Endothelial cell of umbilical vein (primary cell): Measurements from ENCODE around the gene NKX1-1. TPM values are rescaled to one million over a fixed set of nuclear protein-coding genes. Genes with fewer than 3 reads are reported as not detected.

Source experiments
- BruUV-seq: library from RNA; stranded (reverse); fragments of 400-500 nt; replicated peaks from 2 replicates; lab custom pipeline; 2021; lab: Mats Ljungman, UMichigan
- CTCF ChIA-PET: fragments of 300-600, 350-600 bp; sonication (Branson Sonifier 250); formaldehyde crosslinking; loops from one replicate; lab custom pipeline; 2021; ENCODE audit warnings: antibody characterized with exemption, inconsistent platforms; lab: Charles Lee
- POLR2A ChIA-PET: fragments of 300-600, 350-600 bp; sonication (Branson Sonifier 250); formaldehyde crosslinking; loops from one replicate; lab custom pipeline; 2021; ENCODE audit warnings: antibody characterized with exemption, inconsistent platforms; lab: Charles Lee
- DNase-seq: peaks from one replicate; pipeline ENCODE4 v3.0.0-alpha.2; 2011; ENCODE audit warnings: low read depth, low spot score
- FAIRE-seq: peaks from 2 replicates; lab custom pipeline; 2011; peaks lifted over from hg19 to GRCh38; lab: Jason Lieb, UNC
- H2AFZ ChIP-seq: 2 replicates; pipeline ENCODE4 v1.6.0; 2012; ENCODE audit warnings: low read depth, low read length, control low read depth, inconsistent platforms
- H3K27ac ChIP-seq: 2 replicates; pipeline ENCODE4 v1.5.1; 2011; ENCODE audit warnings: low read depth, mild to moderate bottlenecking, control low read depth, low read length, moderate library complexity; ENCODE audit not compliant: insufficient read depth
- H3K27me3 ChIP-seq, 2 experiments: 2 replicates each; pipeline versions ENCODE4 v1.6.0 to v1.6.1; 2011; ENCODE audit warnings: low read length in 2 of 2, mixed read lengths in 1 of 2; ENCODE audit not compliant: control insufficient read depth in 2 of 2, insufficient read depth in 2 of 2
- H3K36me3 ChIP-seq, 2 experiments: 2 replicates in 1 of 2; 3 replicates in 1 of 2; pipeline ENCODE4 v1.5.1; 2011; ENCODE audit warnings: low read length in 2 of 2, mild to moderate bottlenecking in 1 of 2, moderate library complexity in 1 of 2; ENCODE audit not compliant: control insufficient read depth in 2 of 2, insufficient read depth in 2 of 2; ENCODE audit errors: extremely low read depth in 1 of 2
- H3K4me1 ChIP-seq: 3 replicates; pipeline ENCODE4 v1.5.1; 2011; ENCODE audit warnings: mild to moderate bottlenecking, low read length; ENCODE audit not compliant: control insufficient read depth, insufficient read depth; ENCODE audit errors: extremely low read depth
- H3K4me2 ChIP-seq: 2 replicates; pipeline ENCODE4 v1.6.1; 2011; ENCODE audit warnings: low read length, control low read depth, mixed read lengths; ENCODE audit not compliant: insufficient read depth
- H3K4me3 ChIP-seq, 3 experiments: fragments of 200-600 bp in 1 of 3; sonication (generic), shearing (Covaris generic) in 1 of 3; replicated peaks in 1 of 3; 2 replicates each; pipeline ENCODE4 v1.5.1; 2011 to 2016; ENCODE audit warnings: control low read depth in 3 of 3, low read length in 3 of 3, mild to moderate bottlenecking in 2 of 3, inconsistent platforms in 1 of 3, low read depth in 1 of 3, moderate library complexity in 1 of 3; ENCODE audit not compliant: insufficient read depth in 1 of 3
- H3K79me2 ChIP-seq: 2 replicates; pipeline ENCODE4 v1.6.0; 2012; ENCODE audit warnings: low read length, inconsistent platforms; ENCODE audit not compliant: control insufficient read depth, insufficient read depth
- H3K9ac ChIP-seq: replicated peaks from 2 replicates; pipeline ENCODE3; 2011; ENCODE audit warnings: low read length, control low read depth; ENCODE audit not compliant: insufficient read depth; ENCODE audit errors: extremely low read depth
- H3K9me1 ChIP-seq: replicated peaks from 3 replicates; pipeline ENCODE4 v1.6.0; 2011; ENCODE audit warnings: mild to moderate bottlenecking, low read length; ENCODE audit not compliant: control insufficient read depth, insufficient read depth; ENCODE audit errors: extremely low read depth
- H3K9me3 ChIP-seq: replicated peaks from 2 replicates; pipeline ENCODE4 v1.5.1; 2012; ENCODE audit warnings: low read length, inconsistent platforms; ENCODE audit not compliant: control insufficient read depth, insufficient read depth
- H4K20me1 ChIP-seq: replicated peaks from 2 replicates; pipeline ENCODE3; 2011; ENCODE audit warnings: mild to moderate bottlenecking, low read length; ENCODE audit not compliant: control insufficient read depth, insufficient read depth; ENCODE audit errors: extremely low read depth
- CTCF ChIP-seq, 2 donors: IDR thresholded peaks; 1 replicate in 1 of 2; 2 replicates in 1 of 2; pipeline ENCODE4 v1.5.1; 2011; ENCODE audit warnings: low read length in 2 of 2, mild to moderate bottlenecking in 2 of 2, moderate library complexity in 2 of 2, control low read depth in 1 of 2, inconsistent platforms in 1 of 2, low read depth in 1 of 2; ENCODE audit not compliant: insufficient read depth in 1 of 2; ENCODE audit errors: extremely low read depth in 1 of 2
- EZH2 ChIP-seq: IDR thresholded peaks from 2 replicates; pipeline ENCODE4 v1.6.1; 2012; ENCODE audit warnings: borderline replicate concordance, low read depth, mild to moderate bottlenecking, moderate library complexity, low read length, inconsistent platforms; ENCODE audit not compliant: severe bottlenecking
- FOS ChIP-seq: IDR thresholded peaks from 2 replicates; pipeline ENCODE4 v1.6.1; 2011; ENCODE audit warnings: mild to moderate bottlenecking, low read length, moderate library complexity, borderline replicate concordance; ENCODE audit not compliant: insufficient read depth
- GATA2 ChIP-seq: IDR thresholded peaks from 2 replicates; pipeline ENCODE4 v1.7.0; 2011; ENCODE audit warnings: low read depth, mild to moderate bottlenecking, moderate library complexity, mixed read lengths, low read length; ENCODE audit not compliant: insufficient read length, insufficient read depth
- JUN ChIP-seq: IDR thresholded peaks from 2 replicates; pipeline ENCODE4 v1.6.1; 2011; ENCODE audit warnings: borderline replicate concordance, low read depth; ENCODE audit not compliant: insufficient read length, insufficient read depth
- MAX ChIP-seq: IDR thresholded peaks from 2 replicates; pipeline ENCODE4 v1.6.1; 2011; ENCODE audit not compliant: insufficient read depth, insufficient read length
- MYC ChIP-seq: IDR thresholded peaks from one replicate; pipeline ENCODE4 v1.6.1; 2011; ENCODE audit warnings: mild to moderate bottlenecking, low read depth, low read length
- POLR2A ChIP-seq: IDR thresholded peaks from 2 replicates; pipeline ENCODE4 v1.6.1; 2012; ENCODE audit warnings: low read depth, mild to moderate bottlenecking, control low read depth, low read length
- POLR2AphosphoS5 ChIP-seq: IDR thresholded peaks from 2 replicates; pipeline ENCODE4 v1.6.1; 2012; ENCODE audit warnings: low read depth, mild to moderate bottlenecking, control low read depth, low read length, moderate library complexity; ENCODE audit not compliant: insufficient read depth
- dilution Hi-C: fragments of 300-500 bp; cut with MboI; formaldehyde crosslinking; loops from one replicate; pipeline ENCODE4 v1.15.0; 2019; ENCODE audit warnings: low sequenced_read_pairs; ENCODE audit not compliant: extremely low pct_ligation_motif_present
- intact Hi-C: fragments of 100-400 bp; cut with micrococcal nuclease; formaldehyde crosslinking; loops from one replicate; pipeline ENCODE4 v1.10.0; 2022
- polyA plus RNA-seq, 4 experiments: library from polyadenylated mRNA; depleted of rRNA in 3 of 4; stranded (reverse) in 3 of 4; unstranded in 1 of 4; fragments of >200 nt; gene quantifications; 2 replicates each; pipeline versions ENCODE4 v1.2.1 to v1.2.3, GENCODE V29; 2011 to 2012; ENCODE audit warnings: missing spikeins in 1 of 4
- total RNA-seq: library from RNA; stranded (reverse); gene quantifications from 2 replicates; pipeline ENCODE4 v1.2.3, GENCODE V29; 2021

Gene NKX1-1
- total and polyA plus RNA-seq, 2 donors (not counting 3 experiments of a cell fraction or from before 2014, with no cell fraction given), result not detected

- no peak overlapping the region for H3K9ac ChIP-seq
- H3K36me3 ChIP-seq, result no peaks in the 10 kb centered on the region
- no peaks in the 10 kb centered on the region for H3K9me3 ChIP-seq
- ChIA-PET CTCF (no interaction called here), POLR2A (no interaction called here)
- no peaks in the 10 kb centered on the region for H3K9me1 ChIP-seq
- DNase-seq (no peak), FAIRE-seq (no peak)
- H3K27ac ChIP-seq, result no peak overlapping the region
- no TSS peak for BruUV-seq
- no peaks in the 10 kb centered on the region for H3K79me2 ChIP-seq
- no peak overlapping the region for H2AFZ ChIP-seq
- no peak overlapping the region for H3K4me3 ChIP-seq
- H3K27me3 ChIP-seq, result no peaks in the 10 kb centered on the region
- no peaks in the 10 kb centered on the region for H4K20me1 ChIP-seq
- TF ChIP-seq JUN, result no peak
- no peak for TF ChIP-seq POLR2AphosphoS5
- no peak for TF ChIP-seq MYC
- TF ChIP-seq MAX, result no peak
- TF ChIP-seq POLR2A, result no peak
- TF ChIP-seq FOS, result no peak
- no peak overlapping the region for H3K4me2 ChIP-seq
- intact Hi-C loops (no loop called here), dilution Hi-C loops (no loop called here)
- no peaks in the 10 kb centered on the region for H3K4me1 ChIP-seq
Measured at GRCh38 chr4:1377606-1378261, 28.5 kb downstream of the NKX1-1 start.

GRCh38 chr4:1376841-1377605, 29.2 kb downstream of the NKX1-1 start:
- Histone ChIP-seq H3K4me2 (no peak overlapping the region), H3K9me1 (no peaks in the 10 kb centered on the region), H3K27me3 (no peaks in the 10 kb centered on the region), H3K27ac (no peak overlapping the region), H2AFZ (no peak overlapping the region), H3K9ac (no peak overlapping the region), H3K79me2 (no peaks in the 10 kb centered on the region), H3K4me1 (no peaks in the 10 kb centered on the region), H3K9me3 (no peaks in the 10 kb centered on the region), H3K4me3 (no peak overlapping the region), H3K36me3 (no peaks in the 10 kb centered on the region), H4K20me1 (no peaks in the 10 kb centered on the region)
- FAIRE-seq (no peak), DNase-seq (no peak)
- dilution Hi-C loops, result no loop called here
- CTCF ChIA-PET, result interaction anchor here (0.7 kb wide), 1 partner anchor 21 kb away, joined by 3 read pairs; no protein-coding TSS in a partner anchor
- TF ChIP-seq FOS (no peak), MAX (no peak), GATA2 (no peak), POLR2AphosphoS5 (no peak), JUN (no peak), POLR2A (no peak), MYC (no peak), CTCF (IDR thresholded peaks at IDR 0.05; ENCODE audit: extremely low read depth in 1 of 2, insufficient read depth in 1 of 2, low read depth in 1 of 2, low read length in 2 of 2) (no peak), EZH2 (no peak)
- BruUV-seq, result no TSS peak
- POLR2A ChIA-PET, result no interaction called here
- intact Hi-C loops, result no loop called here
